CD14-positive monocyte (primary cell): Measurements from ENCODE around the gene RHOT1. TPM values are rescaled to one million over a fixed set of nuclear protein-coding genes. Genes with fewer than 3 reads are reported as not detected.
"Not testable (repeated sequence)": the region's sequence is repeated elsewhere in the genome, so short reads cannot be mapped to it uniquely, and the experiment has no call there.

Source experiments
- DNase-seq, 3 donors: peaks; one replicate each; pipeline ENCODE4 v3.0.0-alpha.2; 2011 to 2022
- H2AFZ ChIP-seq: 2 replicates; pipeline ENCODE4 v1.6.0; 2012; ENCODE audit warnings: mild to moderate bottlenecking, low read depth, low read length, inconsistent platforms; ENCODE audit not compliant: insufficient read depth, poor library complexity, severe bottlenecking
- H3K27ac ChIP-seq, 2 donors: 1 replicate in 1 of 2; 2 replicates in 1 of 2; pipeline ENCODE4 v1.5.1; 2012 to 2013; ENCODE audit warnings: low read length in 2 of 2, control low read depth in 1 of 2, inconsistent platforms in 1 of 2, low read depth in 1 of 2, mild to moderate bottlenecking in 1 of 2
- H3K27me3 ChIP-seq, 2 donors: one replicate each; pipeline versions ENCODE4 v1.6.0 to v1.6.1; 2011 to 2013; ENCODE audit warnings: low read length in 2 of 2; ENCODE audit not compliant: control insufficient read depth in 2 of 2, insufficient read depth in 2 of 2
- H3K36me3 ChIP-seq, 2 donors: replicated peaks in 1 of 2; 1 replicate in 1 of 2; 2 replicates in 1 of 2; pipeline versions ENCODE4 v1.5.1 to v1.6.1; 2012 to 2013; ENCODE audit warnings: low read length in 2 of 2, control low read depth in 1 of 2, inconsistent platforms in 1 of 2, mild to moderate bottlenecking in 1 of 2; ENCODE audit not compliant: insufficient read depth in 2 of 2, control insufficient read depth in 1 of 2
- H3K4me1 ChIP-seq, 2 donors: 1 replicate in 1 of 2; 2 replicates in 1 of 2; pipeline versions ENCODE4 v1.5.1 to v1.6.1; 2012 to 2013; ENCODE audit warnings: low read length in 2 of 2, control low read depth in 1 of 2, inconsistent platforms in 1 of 2, mild to moderate bottlenecking in 1 of 2, moderate library complexity in 1 of 2; ENCODE audit not compliant: insufficient read depth in 2 of 2, control insufficient read depth in 1 of 2
- H3K4me2 ChIP-seq: replicated peaks from 2 replicates; pipeline ENCODE3; 2012; ENCODE audit warnings: low read length, moderate library complexity, mild to moderate bottlenecking; ENCODE audit not compliant: poor library complexity, severe bottlenecking; ENCODE audit errors: extremely low read depth
- H3K4me3 ChIP-seq, 3 experiments: fragments of 200-600 bp in 1 of 3; sonication (generic) in 1 of 3; replicated peaks in 1 of 3; 1 replicate in 2 of 3; 2 replicates in 1 of 3; pipeline ENCODE4 v1.5.1; 2011 to 2013; ENCODE audit warnings: low read length in 3 of 3, mild to moderate bottlenecking in 3 of 3, control low read depth in 2 of 3, low read depth in 2 of 3, inconsistent platforms in 1 of 3, moderate library complexity in 1 of 3
- H3K79me2 ChIP-seq: 2 replicates; pipeline ENCODE4 v1.6.0; 2012; ENCODE audit warnings: mild to moderate bottlenecking, control low read depth, inconsistent platforms, low read length, moderate library complexity; ENCODE audit not compliant: insufficient read depth
- H3K9ac ChIP-seq: 2 replicates; pipeline ENCODE4 v1.6.0; 2017; ENCODE audit warnings: low read length, mild to moderate bottlenecking; ENCODE audit not compliant: insufficient read depth, poor library complexity, severe bottlenecking
- H3K9me3 ChIP-seq, 2 donors: replicated peaks in 1 of 2; 1 replicate in 1 of 2; 2 replicates in 1 of 2; pipeline versions ENCODE4 v1.5.1 to v1.6.1; 2012 to 2013; ENCODE audit warnings: low read length in 2 of 2, control low read depth in 1 of 2; ENCODE audit not compliant: control insufficient read depth in 1 of 2, insufficient read depth in 1 of 2
- H4K20me1 ChIP-seq: 2 replicates; pipeline ENCODE4 v1.6.0; 2012; ENCODE audit warnings: mild to moderate bottlenecking, low read length, control low read depth, moderate library complexity; ENCODE audit not compliant: insufficient read depth
- H3K27ac Mint-ChIP-seq, 7 donors: one replicate each; pipeline ENCODE4 v1.8.0; 2020; ENCODE audit warnings: mild to moderate bottlenecking in 7 of 7, mixed read lengths in 7 of 7, moderate library complexity in 6 of 7, inconsistent platforms in 2 of 7
- H3K27me3 Mint-ChIP-seq, 3 donors: one replicate each; pipeline ENCODE4 v1.8.0; 2021 to 2022; ENCODE audit warnings: low read depth in 3 of 3, mild to moderate bottlenecking in 3 of 3, mixed read lengths in 3 of 3, moderate library complexity in 3 of 3, inconsistent platforms in 1 of 3
- H3K36me3 Mint-ChIP-seq, 2 donors: one replicate each; pipeline ENCODE4 v1.8.0; 2020; ENCODE audit warnings: mixed read lengths in 2 of 2, inconsistent platforms in 1 of 2, mild to moderate bottlenecking in 1 of 2
- H3K4me1 Mint-ChIP-seq: one replicate; pipeline ENCODE4 v1.8.0; 2020; ENCODE audit warnings: mild to moderate bottlenecking, mixed read lengths
- H3K4me3 Mint-ChIP-seq, 2 donors: one replicate each; pipeline ENCODE4 v1.8.0; 2020; ENCODE audit warnings: mild to moderate bottlenecking in 2 of 2, mixed read lengths in 2 of 2, moderate library complexity in 1 of 2
- H3K9me3 Mint-ChIP-seq, 7 donors: one replicate each; pipeline ENCODE4 v1.8.0; 2020 to 2022; ENCODE audit warnings: mixed read lengths in 7 of 7, mild to moderate bottlenecking in 6 of 7, moderate library complexity in 6 of 7, inconsistent platforms in 2 of 7
- CTCF ChIP-seq: fragments of 200-600 bp; IDR thresholded peaks from one replicate; pipeline ENCODE4 v1.8.0; 2022; ENCODE audit warnings: antibody characterized with exemption, mild to moderate bottlenecking
- WGBS: methylation state at CpG from one replicate; pipeline ENCODE4 v1.1.5; 2013; ENCODE audit warnings: missing lambda C conversion rate; ENCODE audit not compliant: insufficient coverage; 5-methylcytosine and 5-hydroxymethylcytosine counted together
- intact Hi-C, 2 donors: fragments of 100-400 bp; cut with micrococcal nuclease; formaldehyde crosslinking; loops; one replicate each; pipeline versions ENCODE4 v1.15.0 to v1.15.1; 2023
- polyA plus RNA-seq, 3 donors: library from polyadenylated mRNA; depleted of rRNA in 1 of 3; unstranded in 2 of 3; stranded (reverse) in 1 of 3; fragments of 300-500 nt in 2 of 3; fragments of >200 nt in 1 of 3; fragmentation: Illumina TruSeq in 2 of 3; gene quantifications; 1 replicate in 2 of 3; 2 replicates in 1 of 3; pipeline ENCODE4 v1.2.3, GENCODE V29; 2012 to 2021

Gene RHOT1
- polyA plus RNA-seq, 3 donors: 45.9 to 60.5 (median 51.9) TPM

DNA sequence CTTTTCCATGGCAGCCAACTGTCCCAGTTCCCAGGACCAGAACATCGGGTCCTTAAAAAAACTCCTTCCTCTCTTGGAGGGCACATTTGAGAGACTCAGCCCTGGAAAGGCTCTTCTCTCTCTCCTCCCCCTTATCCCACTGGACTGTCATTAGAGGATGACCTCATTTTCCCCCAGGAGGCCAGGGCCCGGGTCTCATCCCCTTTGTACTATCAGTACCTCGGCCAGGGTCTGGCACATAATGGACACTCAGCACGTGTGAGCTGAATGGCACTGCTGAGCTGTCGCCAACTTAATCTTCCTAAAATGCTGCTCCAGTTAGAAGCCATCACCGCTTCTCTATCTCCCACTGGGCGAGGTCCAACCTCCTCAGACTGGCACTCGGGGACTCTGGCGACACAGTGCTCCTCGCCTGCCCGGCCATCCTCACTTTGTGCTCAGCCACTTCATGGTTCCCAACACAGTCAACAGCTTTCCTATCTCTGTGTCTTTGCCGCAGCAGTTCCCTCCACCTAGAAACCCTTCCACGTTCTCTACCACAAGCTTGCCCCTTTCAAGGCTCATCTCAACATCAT is 119.7 kb downstream of the RHOT1 start:
- peak overlapping the region in 1 of 2 donors; percentile 26 for H3K4me3 Mint-ChIP-seq
- 95% methylated on average over 13 of the region's 13 CpGs for WGBS
- peaks cover 0 to 13% (median 2%) of the 10 kb centered on the region in 7 donors for H3K9me3 Mint-ChIP-seq
- Histone ChIP-seq H3K4me2 (no peak overlapping the region), H2AFZ (no peak overlapping the region), H3K4me1 (peaks cover 11 to 18% of the 10 kb centered on the region in 2 donors), H3K27me3 (peaks cover 30 to 67% of the 10 kb centered on the region in 2 donors), H3K9ac (no peak overlapping the region), H3K27ac (no peak overlapping the region), H3K79me2 (no peaks in the 10 kb centered on the region), H3K9me3 (no peaks in the 10 kb centered on the region), H3K4me3 (no peak overlapping the region), H3K36me3 (no peaks in the 10 kb centered on the region), H4K20me1 (no peaks in the 10 kb centered on the region)
- intact Hi-C loops: loop anchor here in 1 of 2 donors (10.0 kb wide), 1 partner anchor 183 kb away; the partner anchor contains the start of gene PSMD11
- peaks cover 66 to 87% (median 74%) of the 10 kb centered on the region in 3 donors for H3K27me3 Mint-ChIP-seq
- TF ChIP-seq CTCF: no peak
- H3K4me1 Mint-ChIP-seq: peaks cover 10% of the 10 kb centered on the region
- DNase-seq: no peak
- H3K36me3 Mint-ChIP-seq: peaks cover 0 to 8% of the 10 kb centered on the region in 2 donors
- H3K27ac Mint-ChIP-seq: peak overlapping the region in 1 of 7 donors; percentile 6

GRCh38 chr17:32263515-32263914 is 121.2 kb downstream of the RHOT1 start:
- not testable (repeated sequence) for H3K4me2 ChIP-seq, H3K79me2 ChIP-seq, H3K36me3 ChIP-seq, H3K9ac ChIP-seq, DNase-seq, H3K27ac Mint-ChIP-seq, H2AFZ ChIP-seq, H3K4me3 ChIP-seq, H3K9me3 ChIP-seq, H3K27ac ChIP-seq, H4K20me1 ChIP-seq
- Mint-ChIP-seq H3K4me3 (peak overlapping the region in 1 of 2 donors; percentile 86), H3K4me1 (peaks cover 20% of the 10 kb centered on the region), H3K9me3 (peaks cover 0 to 22% (median 6%) of the 10 kb centered on the region in 7 donors), H3K27me3 (peaks cover 72 to 92% (median 79%) of the 10 kb centered on the region in 3 donors), H3K36me3 (peaks cover 2 to 15% of the 10 kb centered on the region in 2 donors)
- peaks cover 14 to 21% of the 10 kb centered on the region in 2 donors for H3K4me1 ChIP-seq
- 97% methylated on average over 13 of the region's 17 CpGs for WGBS
- H3K27me3 ChIP-seq: peaks cover 45 to 75% of the 10 kb centered on the region in 2 donors
- intact Hi-C loops: loop anchor here in 1 of 2 donors (10.0 kb wide), 1 partner anchor 181 kb away; the partner anchor contains the start of gene PSMD11
